ENCODE measurements around the gene RACK1.

- TF ChIP-seq ZSCAN20 (CRISPR knock-in tag; IDR thresholded peaks at IDR 0.05; ENCODE audit: borderline replicate concordance) = no peak
- TF ChIP-seq, protein P1, sequence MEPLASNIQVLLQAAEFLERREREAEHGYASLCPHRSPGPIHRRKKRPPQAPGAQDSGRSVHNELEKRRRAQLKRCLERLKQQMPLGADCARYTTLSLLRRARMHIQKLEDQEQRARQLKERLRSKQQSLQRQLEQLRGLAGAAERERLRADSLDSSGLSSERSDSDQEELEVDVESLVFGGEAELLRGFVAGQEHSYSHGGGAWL (CRISPR knock-in tag; IDR thresholded peaks at IDR 0.05) = peak; percentile 73
- TF ChIP-seq FOXP4 (CRISPR knock-in tag; IDR thresholded peaks at IDR 0.05) = no peak
- TF ChIP-seq HNRNPH1 (optimal IDR thresholded peaks at IDR 0.05; ENCODE audit: low read depth, low read length) = no peak
- TF ChIP-seq, protein P2, sequence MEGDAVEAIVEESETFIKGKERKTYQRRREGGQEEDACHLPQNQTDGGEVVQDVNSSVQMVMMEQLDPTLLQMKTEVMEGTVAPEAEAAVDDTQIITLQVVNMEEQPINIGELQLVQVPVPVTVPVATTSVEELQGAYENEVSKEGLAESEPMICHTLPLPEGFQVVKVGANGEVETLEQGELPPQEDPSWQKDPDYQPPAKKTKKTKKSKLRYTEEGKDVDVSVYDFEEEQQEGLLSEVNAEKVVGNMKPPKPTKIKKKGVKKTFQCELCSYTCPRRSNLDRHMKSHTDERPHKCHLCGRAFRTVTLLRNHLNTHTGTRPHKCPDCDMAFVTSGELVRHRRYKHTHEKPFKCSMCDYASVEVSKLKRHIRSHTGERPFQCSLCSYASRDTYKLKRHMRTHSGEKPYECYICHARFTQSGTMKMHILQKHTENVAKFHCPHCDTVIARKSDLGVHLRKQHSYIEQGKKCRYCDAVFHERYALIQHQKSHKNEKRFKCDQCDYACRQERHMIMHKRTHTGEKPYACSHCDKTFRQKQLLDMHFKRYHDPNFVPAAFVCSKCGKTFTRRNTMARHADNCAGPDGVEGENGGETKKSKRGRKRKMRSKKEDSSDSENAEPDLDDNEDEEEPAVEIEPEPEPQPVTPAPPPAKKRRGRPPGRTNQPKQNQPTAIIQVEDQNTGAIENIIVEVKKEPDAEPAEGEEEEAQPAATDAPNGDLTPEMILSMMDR (CRISPR knock-in tag; IDR thresholded peaks at IDR 0.05) = peak; percentile 25
- TF ChIP-seq POGZ (CRISPR knock-in tag; IDR thresholded peaks at IDR 0.05) = no peak; the same call in 1 of the 2 replicates
- peak; percentile 55; the same call in 1 of the 2 replicates for TF ChIP-seq CBX5 (CRISPR knock-in tag; IDR thresholded peaks at IDR 0.05; ENCODE audit: borderline replicate concordance)
- peak; percentile 65 for TF ChIP-seq ELF1 (CRISPR knock-in tag; IDR thresholded peaks at IDR 0.05)
- TF ChIP-seq POLR2A (IDR thresholded peaks at IDR 0.05; ENCODE audit: insufficient read depth in 1 of 2, low read depth in 2 of 2, low read length in 2 of 2) = peak; percentile 96
- peak; percentile 32; the same call in 1 of the 2 replicates for TF ChIP-seq KDM4B (CRISPR knock-in tag; IDR thresholded peaks at IDR 0.05)
- TF ChIP-seq SIN3B (IDR thresholded peaks at IDR 0.05; ENCODE audit: low read length) = no peak; the same call in 1 of the 2 replicates
- TF ChIP-seq ETV6 (CRISPR knock-in tag; conservative IDR thresholded peaks at IDR 0.05) = peak; percentile 44; the same call in 1 of the 2 replicates
- peak; percentile 82 for TF ChIP-seq ZFY (CRISPR knock-in tag; IDR thresholded peaks at IDR 0.05)
- no peak for TF ChIP-seq HDAC6 (IDR thresholded peaks at IDR 0.05; ENCODE audit: low read depth, low read length)
These were observed at the start of gene RACK1 for GRCh38 chr5:181243564-181244343.

All from HepG2 (cell line).